Activated naive CD4-positive, alpha-beta T cell treated with anti-CD3 and anti-CD28 coated beads, Interleukin-2, amount 50 U/mL, for 72 hours (primary cell): Measurements from ENCODE around the gene TBC1D16. TPM values are rescaled to one million over a fixed set of nuclear protein-coding genes. Genes with fewer than 3 reads are reported as not detected.

ENCODE experiments used
- ATAC-seq, 2 donors: fragments of 150-1000 bp; cut with Tn5 transposase; 2 replicates each; pipeline ENCODE4 v1.10.0; 2021; ENCODE audit warnings: mild to moderate bottlenecking in 2 of 2, moderate library complexity in 2 of 2
- DNase-seq, 2 donors: peaks; one replicate each; pipeline ENCODE4 v3.0.0; 2021 to 2022; ENCODE audit warnings: low spot score in 2 of 2
- H3K27ac Mint-ChIP-seq, 2 donors: one replicate each; pipeline ENCODE4 v1.8.0; 2022; ENCODE audit warnings: mild to moderate bottlenecking in 2 of 2, mixed read lengths in 2 of 2
- H3K36me3 Mint-ChIP-seq, 2 donors: one replicate each; pipeline ENCODE4 v1.8.0; 2022; ENCODE audit warnings: mixed read lengths in 2 of 2
- H3K9me3 Mint-ChIP-seq, 2 donors: one replicate each; pipeline ENCODE4 v1.8.0; 2022; ENCODE audit warnings: mixed read lengths in 2 of 2
- total RNA-seq, 2 donors: library from RNA; stranded (reverse); gene quantifications; one replicate each; pipeline ENCODE4 v1.2.3, GENCODE V29; 2022

TBC1D16 gene
- total RNA-seq, 2 donors from 2014 or later, result 5.2 to 10.2 TPM

DNA sequence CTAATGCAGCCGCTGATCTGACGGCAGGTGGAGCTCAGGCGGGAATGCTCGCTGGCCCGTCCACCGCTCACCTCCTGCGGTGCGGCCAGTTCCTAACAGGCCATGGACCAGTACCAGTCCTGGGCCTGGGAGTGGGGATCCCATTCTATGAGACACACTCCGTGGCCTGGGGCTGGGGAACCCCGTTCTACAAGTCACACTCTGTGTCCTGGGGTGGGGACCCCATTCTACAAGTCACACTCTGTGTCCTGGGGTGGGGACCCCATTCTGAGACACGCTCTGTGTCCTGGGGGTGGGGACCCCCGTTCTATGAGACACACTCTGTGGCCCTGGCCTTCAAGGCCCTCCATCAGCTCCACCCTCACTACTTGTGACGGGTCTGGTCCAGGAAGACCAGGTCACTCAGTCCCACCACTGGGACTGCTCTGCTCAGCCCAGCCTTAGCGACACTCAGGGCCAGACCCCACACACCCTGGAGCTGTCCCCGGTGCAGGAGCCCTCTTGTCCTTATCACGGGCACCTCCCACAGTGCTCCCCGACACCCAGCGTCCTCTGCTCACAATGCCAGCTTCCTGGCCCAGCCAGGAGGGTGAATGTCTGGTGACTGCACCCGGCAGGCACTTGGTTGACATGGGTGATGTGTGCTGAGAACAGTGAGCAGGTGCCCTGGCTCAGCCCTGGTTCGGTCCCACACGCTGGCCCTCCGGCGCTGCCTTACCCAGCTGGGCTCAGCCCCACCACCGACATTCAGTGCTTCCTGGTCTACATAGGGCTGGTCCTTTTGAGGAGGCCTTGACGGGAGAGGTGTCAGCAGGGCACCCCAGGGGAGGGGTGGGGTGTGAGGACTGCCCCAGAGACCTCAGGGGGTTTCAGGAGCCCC lies 89.1 kb downstream of the TBC1D16 start:
- H3K27ac Mint-ChIP-seq, result no peak overlapping the region
- no peaks in the 10 kb centered on the region for H3K9me3 Mint-ChIP-seq
- DNase-seq (peak in 1 of 2 donors; percentile 44), ATAC-seq (no peak)
- H3K36me3 Mint-ChIP-seq, result no peaks in the 10 kb centered on the region

DNA sequence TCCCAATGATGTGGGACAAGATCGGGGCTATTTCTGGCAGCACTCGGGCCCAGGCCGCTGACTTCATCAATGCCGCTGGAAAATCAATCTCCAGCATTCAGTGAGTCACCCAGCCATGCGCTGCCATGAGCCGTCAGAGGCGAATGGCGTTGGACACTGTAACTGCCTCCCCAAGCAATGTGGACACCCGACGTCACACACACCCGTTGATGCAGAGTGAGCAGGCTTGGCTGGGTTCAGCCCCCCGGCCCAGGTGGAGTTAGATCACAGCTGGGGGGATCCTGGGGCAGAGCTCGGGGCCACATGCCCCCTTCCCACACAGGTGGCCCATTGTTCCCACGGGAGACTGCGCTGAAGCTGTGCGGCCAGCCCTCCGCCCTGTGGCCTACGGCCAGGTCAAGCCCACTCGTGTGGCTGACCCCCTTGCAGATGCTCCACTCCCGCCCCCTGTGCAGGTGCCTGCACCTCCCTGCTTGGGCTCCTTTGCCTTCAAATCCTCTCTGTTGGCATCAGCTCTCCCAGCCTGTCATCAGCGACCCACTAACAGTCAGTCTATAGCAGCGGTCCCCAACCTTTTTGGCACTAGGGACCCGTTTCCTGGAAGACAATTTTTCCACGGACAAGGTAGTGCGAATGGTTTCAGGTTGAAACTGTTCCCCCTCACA lies 89.9 kb downstream of the TBC1D16 start:
- ATAC-seq, result no peak
- DNase-seq, result peak in 1 of 2 donors; percentile 39
- Mint-ChIP-seq H3K9me3 (no peaks in the 10 kb centered on the region), H3K36me3 (no peaks in the 10 kb centered on the region), H3K27ac (no peak overlapping the region)

DNA sequence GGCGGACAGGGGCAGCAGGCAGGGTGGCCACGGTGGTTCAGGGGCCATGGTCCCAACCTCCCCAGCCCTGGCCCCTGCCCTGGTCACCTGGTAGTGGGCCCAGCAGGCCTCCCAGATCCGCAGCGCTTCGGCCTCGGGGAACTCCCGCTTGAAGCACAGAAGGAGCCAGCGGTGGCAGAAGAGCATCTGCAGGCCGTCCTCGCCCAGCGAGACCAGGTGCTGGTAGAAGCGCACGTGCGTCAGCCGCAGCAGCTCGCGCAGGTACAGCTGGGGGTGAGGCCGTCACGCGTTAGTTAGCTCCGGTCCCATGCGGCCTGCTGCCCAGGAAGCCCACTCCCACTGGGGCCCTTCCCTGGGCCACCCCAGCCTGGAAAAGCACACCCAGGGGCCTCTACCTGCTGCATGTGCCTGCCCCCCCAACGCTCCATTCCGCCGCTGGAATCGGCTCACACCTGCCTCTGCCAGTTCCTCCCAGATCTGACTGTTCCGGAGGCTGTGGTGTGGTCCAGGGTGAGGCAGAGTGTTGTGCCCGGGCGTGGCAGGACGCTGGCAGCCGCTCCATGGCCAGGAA lies 90.8 kb downstream of the TBC1D16 start:
- DNase-seq, result peak in 1 of 2 donors; percentile 38
- Mint-ChIP-seq H3K9me3 (no peaks in the 10 kb centered on the region), H3K27ac (no peak overlapping the region), H3K36me3 (no peaks in the 10 kb centered on the region)
- no peak for ATAC-seq

DNA sequence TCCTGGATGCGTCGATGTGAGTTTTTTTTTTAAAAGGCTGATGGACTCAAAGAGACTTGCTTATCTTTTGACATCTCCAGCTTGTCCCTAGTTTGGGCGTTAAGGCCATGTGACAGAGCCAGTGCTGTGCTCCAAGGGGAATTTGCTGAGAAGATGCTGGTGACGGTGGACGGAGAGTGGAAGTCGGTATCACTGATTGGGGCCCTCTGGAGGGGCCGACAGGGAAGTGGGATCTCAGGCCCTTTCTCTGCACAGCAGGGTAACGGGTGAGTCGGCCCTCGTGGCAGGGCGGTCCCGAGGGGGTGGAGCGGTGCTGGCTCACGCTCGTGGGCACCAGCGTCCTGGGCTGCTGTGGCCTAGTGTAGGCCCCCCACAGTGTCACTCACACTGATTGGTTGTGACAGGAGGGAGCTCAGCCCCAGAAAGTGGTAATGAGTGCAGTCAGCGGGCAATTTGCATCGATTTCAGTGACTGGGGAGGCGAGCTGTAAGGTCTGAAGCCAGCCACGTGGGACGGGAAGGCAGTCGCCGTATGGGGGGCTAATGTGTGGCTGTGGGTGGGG lies 91.3 kb downstream of the TBC1D16 start:
- no peak for ATAC-seq
- Mint-ChIP-seq H3K36me3 (no peaks in the 10 kb centered on the region), H3K9me3 (no peaks in the 10 kb centered on the region), H3K27ac (no peak overlapping the region)
- DNase-seq, result no peak

DNA sequence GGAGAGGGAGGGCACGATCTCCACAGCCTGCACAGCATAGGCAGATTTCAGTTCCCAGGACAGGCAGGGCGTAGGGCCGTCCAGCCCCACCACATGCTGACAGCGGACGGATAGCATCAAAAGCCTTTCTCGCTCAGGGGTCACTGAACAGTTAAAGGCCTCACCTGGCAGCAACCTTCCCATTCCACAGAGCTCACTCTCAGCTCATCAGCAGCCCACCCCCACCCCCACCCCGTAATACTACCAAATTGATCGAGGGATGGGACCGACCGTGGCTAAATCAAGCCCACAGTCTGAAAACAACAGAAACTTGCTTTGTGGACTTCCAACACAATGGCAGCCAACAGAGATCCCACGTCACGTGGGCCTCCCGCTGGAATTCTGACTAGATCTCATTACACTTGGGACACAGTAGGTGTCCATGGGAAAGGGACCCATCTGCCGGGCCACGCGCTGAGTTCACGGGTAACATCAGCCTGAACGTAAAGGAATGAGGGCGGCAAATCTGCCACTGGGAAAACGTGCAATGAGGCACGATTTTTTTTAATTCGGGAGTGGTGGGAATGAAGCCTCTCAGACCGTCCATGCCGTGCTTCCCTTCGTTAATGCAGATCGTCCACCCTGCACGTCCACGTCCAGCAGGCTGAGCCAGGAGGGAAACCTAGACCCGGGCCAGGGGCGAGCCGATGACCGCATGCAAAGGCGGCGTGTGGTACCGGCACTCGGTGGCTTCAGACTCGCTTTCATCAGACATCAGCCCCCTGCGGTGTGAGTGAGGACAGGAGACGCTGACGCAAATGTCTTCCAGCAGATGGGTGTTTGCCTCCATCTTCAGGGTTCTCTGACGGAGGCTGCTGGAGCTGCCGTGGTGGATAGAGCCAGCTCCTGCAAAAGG lies 92.1 kb downstream of the TBC1D16 start:
- no peak for DNase-seq
- Mint-ChIP-seq H3K27ac (no peak overlapping the region), H3K9me3 (no peaks in the 10 kb centered on the region)

GRCh38 chr17:79942591-79943346 lies 92.9 kb downstream of the TBC1D16 start:
- no peaks in the 10 kb centered on the region for H3K36me3 Mint-ChIP-seq
- H3K9me3 Mint-ChIP-seq, result no peaks in the 10 kb centered on the region
- peak; percentile 79 to 85 for ATAC-seq
- no peak overlapping the region for H3K27ac Mint-ChIP-seq
- peak; percentile 29 to 55 for DNase-seq

More for the DNA sequence above, 92.1 kb downstream of the TBC1D16 start:
- peak; percentile 6 to 16 for ATAC-seq
- no peaks in the 10 kb centered on the region for H3K36me3 Mint-ChIP-seq

DNA sequence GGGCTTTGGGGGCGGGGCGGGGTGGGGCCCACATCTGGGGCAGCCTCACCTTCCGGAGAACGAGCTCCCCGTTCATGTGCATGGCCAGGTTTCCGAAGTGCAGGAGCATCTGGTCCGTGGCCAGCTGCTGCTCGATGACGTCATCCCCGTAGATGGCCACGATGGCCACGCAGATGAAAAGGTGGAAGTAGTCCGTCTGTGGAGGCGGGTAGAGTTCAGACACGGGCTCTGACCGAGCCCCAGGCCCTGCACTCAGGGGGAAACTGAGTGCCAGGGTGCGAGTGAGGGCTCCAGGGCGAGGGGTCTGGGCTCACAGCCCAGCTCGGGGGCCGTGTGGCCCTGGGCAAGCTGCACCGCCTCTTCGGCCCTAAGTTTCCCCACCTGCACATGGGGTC lies 93.7 kb downstream of the TBC1D16 start:
- DNase-seq (no peak), ATAC-seq (no peak)
- no peaks in the 10 kb centered on the region for H3K36me3 Mint-ChIP-seq
- no peaks in the 10 kb centered on the region for H3K9me3 Mint-ChIP-seq
- H3K27ac Mint-ChIP-seq, result no peak overlapping the region

- ATAC-seq (no peak), DNase-seq (no peak)
- Mint-ChIP-seq H3K9me3 (no peaks in the 10 kb centered on the region), H3K27ac (no peak overlapping the region), H3K36me3 (no peaks in the 10 kb centered on the region)
These were observed 94.3 kb downstream of the TBC1D16 start for GRCh38 chr17:79941088-79942010.

DNA sequence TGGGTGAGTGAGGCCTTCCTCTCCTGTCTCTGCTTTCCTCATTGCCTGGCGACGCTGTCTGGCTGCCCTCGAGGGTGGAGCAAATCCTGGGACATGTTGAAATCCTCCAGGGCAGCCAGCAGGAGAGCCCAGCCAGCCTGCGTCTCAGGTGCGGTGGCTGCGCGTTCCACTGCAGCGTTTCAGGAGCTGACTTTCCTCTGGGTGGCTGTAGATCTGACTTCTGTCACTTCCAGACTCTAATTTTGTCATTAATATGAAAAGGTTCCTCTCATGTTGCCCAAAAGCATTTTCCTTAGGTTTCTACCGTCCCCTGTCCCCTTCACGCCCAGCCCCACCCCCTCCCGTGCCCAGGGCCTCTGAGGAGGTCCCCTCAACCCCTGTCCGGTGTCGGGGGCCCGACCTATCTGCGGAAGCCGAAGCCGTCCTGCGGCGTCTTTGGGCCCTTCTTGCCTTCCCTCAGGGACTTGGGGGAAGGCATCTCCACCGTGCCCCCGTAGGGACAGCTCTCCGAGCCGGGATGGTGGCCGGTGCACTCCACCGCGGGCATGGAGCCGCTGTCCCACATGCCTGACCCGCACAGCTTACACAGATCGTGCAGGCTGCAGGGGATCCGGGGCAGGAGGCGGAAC lies 95.1 kb downstream of the TBC1D16 start:
- H3K9me3 Mint-ChIP-seq, result no peaks in the 10 kb centered on the region
- DNase-seq (no peak), ATAC-seq (no peak)
- H3K36me3 Mint-ChIP-seq, result no peaks in the 10 kb centered on the region
- H3K27ac Mint-ChIP-seq, result no peak overlapping the region

GRCh38 chr17:79939755-79940458 lies 95.8 kb downstream of the TBC1D16 start:
- Mint-ChIP-seq H3K27ac (no peak overlapping the region), H3K36me3 (no peaks in the 10 kb centered on the region), H3K9me3 (no peaks in the 10 kb centered on the region)
- ATAC-seq (no peak), DNase-seq (no peak)

DNA sequence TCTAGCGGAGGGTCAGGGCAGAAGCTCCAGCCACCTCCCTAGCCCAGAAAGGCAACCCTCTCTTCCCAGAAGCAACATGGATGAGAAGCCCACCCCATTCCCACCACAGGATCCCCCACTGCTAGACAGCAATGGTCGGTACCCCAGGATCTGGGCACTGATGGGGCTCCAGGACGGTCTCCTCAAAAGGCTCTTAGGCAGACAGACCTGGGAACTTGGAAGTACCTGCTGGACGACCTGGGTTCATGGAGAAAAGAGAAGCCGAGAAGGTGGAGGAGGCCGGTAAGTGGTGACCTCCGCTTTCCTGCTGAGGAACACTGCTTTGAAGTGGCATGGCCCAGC lies 96.6 kb downstream of the TBC1D16 start:
- Mint-ChIP-seq H3K9me3 (no peaks in the 10 kb centered on the region), H3K27ac (no peak overlapping the region), H3K36me3 (no peaks in the 10 kb centered on the region)
- DNase-seq, result no peak
- no peak for ATAC-seq

DNA sequence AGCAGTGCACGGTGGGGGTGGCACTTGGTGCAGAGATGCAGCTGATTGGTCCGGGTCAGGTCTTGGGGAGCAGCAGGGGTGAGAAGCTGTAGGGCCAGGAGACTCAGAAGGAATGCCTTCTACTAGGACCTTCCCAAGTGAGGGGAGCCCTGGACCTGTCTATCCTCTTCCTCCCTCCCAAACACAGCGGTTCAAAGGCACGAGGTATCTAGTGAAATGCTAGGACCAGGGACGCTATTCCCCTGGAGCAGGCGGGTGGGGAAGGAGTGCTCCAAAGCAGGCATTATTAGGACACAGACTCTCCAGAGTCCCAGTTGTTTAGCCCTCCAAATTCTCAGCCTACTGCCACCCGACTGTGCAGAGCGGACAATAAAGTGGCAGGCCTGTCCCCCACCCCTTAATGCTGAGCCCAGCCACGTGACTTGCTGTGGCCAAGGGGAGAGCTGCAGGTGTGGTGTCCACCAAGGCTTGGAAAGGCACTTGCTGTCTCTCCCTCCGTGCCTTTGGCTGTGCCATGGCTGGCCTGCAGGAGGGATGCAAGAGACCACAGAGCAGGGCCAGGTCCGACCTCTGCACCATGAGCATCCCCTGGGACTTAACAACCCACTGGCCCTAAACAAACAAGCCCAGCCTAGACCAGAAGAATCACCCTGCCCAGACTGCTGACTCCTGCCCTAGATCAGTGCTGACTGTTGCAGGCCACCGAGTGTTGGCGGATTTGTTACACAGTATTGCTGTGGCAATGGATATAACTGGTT lies 97.2 kb downstream of the TBC1D16 start:
- ATAC-seq, result no peak
- DNase-seq, result no peak
- Mint-ChIP-seq H3K36me3 (no peaks in the 10 kb centered on the region), H3K9me3 (no peaks in the 10 kb centered on the region), H3K27ac (no peak overlapping the region)
